ENCODE data around the gene ASF1A.
"Not testable (repeated sequence)": the region's sequence is repeated elsewhere in the genome, so short reads cannot be mapped to it uniquely, and the experiment has no call there.

Gene ASF1A

GRCh38 chr6:118893807-118894424 is at the start of gene ASF1A:
ASF1A (plus strand) TSS chr6:118894152; CDS start chr6:118894414, 262 bp downstream.
- DNase-seq = peak; percentile 93
- no peaks in the 10 kb centered on the region for H3K27me3 Mint-ChIP-seq
- peak; percentile 76 to 82 for ATAC-seq (replicated peaks)
- H3K4me1 Mint-ChIP-seq = peaks cover 31 to 47% of the 10 kb centered on the region in 2 donors
- H3K36me3 Mint-ChIP-seq = peaks cover 9 to 22% of the 10 kb centered on the region in 2 donors
- H3K9me3 Mint-ChIP-seq = no peaks in the 10 kb centered on the region
- peak within 1 kb of the TSS; percentile 90 to 99 for H3K4me3 Mint-ChIP-seq
- H3K27ac Mint-ChIP-seq = peak within 1 kb of the TSS; percentile 98

- Mint-ChIP-seq H3K27ac (no peak overlapping the region), H3K4me1 (peaks cover 17 to 48% of the 10 kb centered on the region in 2 donors), H3K9me3 (no peaks in the 10 kb centered on the region), H3K27me3 (no peaks in the 10 kb centered on the region), H3K4me3 (no peak overlapping the region), H3K36me3 (peaks cover 9 to 21% of the 10 kb centered on the region in 2 donors)
- ATAC-seq (replicated peaks) (no peak), DNase-seq (no peak)
These were observed 49.0 kb upstream of the ASF1A start for GRCh38 chr6:118844915-118845314.

GRCh38 chr6:118853408-118853807 is 40.5 kb upstream of the ASF1A start:
- ATAC-seq (replicated peaks) (no peak), DNase-seq (no peak)
- no peaks in the 10 kb centered on the region for H3K27me3 Mint-ChIP-seq
- H3K4me1 Mint-ChIP-seq = peaks cover 0 to 3% of the 10 kb centered on the region in 2 donors
- no peaks in the 10 kb centered on the region for H3K9me3 Mint-ChIP-seq
- no peak overlapping the region for H3K27ac Mint-ChIP-seq
- H3K36me3 Mint-ChIP-seq = peaks cover 2 to 13% of the 10 kb centered on the region in 2 donors
- no peak overlapping the region for H3K4me3 Mint-ChIP-seq

- Mint-ChIP-seq H3K36me3 (peaks cover 14 to 26% of the 10 kb centered on the region in 2 donors), H3K4me1 (peaks cover 8 to 15% of the 10 kb centered on the region in 2 donors), H3K9me3 (no peaks in the 10 kb centered on the region), H3K4me3 (no peak overlapping the region), H3K27me3 (no peaks in the 10 kb centered on the region), H3K27ac (no peak overlapping the region)
- DNase-seq (no peak), ATAC-seq (replicated peaks) (no peak)
These were observed 37.7 kb upstream of the ASF1A start for GRCh38 chr6:118856301-118856700.

- ATAC-seq (replicated peaks) = peak; percentile 16 to 45
These were observed 34.4 kb upstream of the ASF1A start for GRCh38 chr6:118859517-118860064.

GRCh38 chr6:118860363-118860762 is 33.6 kb upstream of the ASF1A start:
- no peak overlapping the region for H3K4me3 Mint-ChIP-seq
- H3K27me3 Mint-ChIP-seq = no peaks in the 10 kb centered on the region
- peaks cover 27 to 44% of the 10 kb centered on the region in 2 donors for H3K4me1 Mint-ChIP-seq
- ATAC-seq (replicated peaks) = no peak
- no peak for DNase-seq
- peaks cover 24 to 35% of the 10 kb centered on the region in 2 donors for H3K36me3 Mint-ChIP-seq
- peaks cover 3 to 4% of the 10 kb centered on the region in 2 donors for H3K9me3 Mint-ChIP-seq
- no peak overlapping the region for H3K27ac Mint-ChIP-seq

More at GRCh38 chr6:118859517-118860064, 34.4 kb upstream of the ASF1A start:
- DNase-seq = no peak
- Mint-ChIP-seq H3K4me1 (peaks cover 19 to 36% of the 10 kb centered on the region in 2 donors), H3K4me3 (no peak overlapping the region), H3K27me3 (no peaks in the 10 kb centered on the region), H3K27ac (no peak overlapping the region), H3K36me3 (peaks cover 24 to 35% of the 10 kb centered on the region in 2 donors), H3K9me3 (peaks cover 3 to 4% of the 10 kb centered on the region in 2 donors)

- ATAC-seq (replicated peaks) = no peak
- Mint-ChIP-seq H3K36me3 (peaks cover 26 to 35% of the 10 kb centered on the region in 2 donors), H3K9me3 (peaks cover 4% of the 10 kb centered on the region in 2 donors), H3K4me1 (peaks cover 30 to 49% of the 10 kb centered on the region in 2 donors), H3K27ac (no peak overlapping the region), H3K4me3 (no peak overlapping the region), H3K27me3 (no peaks in the 10 kb centered on the region)
- DNase-seq = no peak
These were observed 33.1 kb upstream of the ASF1A start for GRCh38 chr6:118860880-118861279.

GRCh38 chr6:118862443-118862842 is 31.5 kb upstream of the ASF1A start:
- peaks cover 32 to 40% of the 10 kb centered on the region in 2 donors for H3K36me3 Mint-ChIP-seq
- H3K27me3 Mint-ChIP-seq = no peaks in the 10 kb centered on the region
- peaks cover 11 to 13% of the 10 kb centered on the region in 2 donors for H3K9me3 Mint-ChIP-seq
- H3K27ac Mint-ChIP-seq = no peak overlapping the region
- DNase-seq = no peak
- no peak overlapping the region for H3K4me3 Mint-ChIP-seq
- ATAC-seq (replicated peaks) = no peak
- peaks cover 30 to 58% of the 10 kb centered on the region in 2 donors for H3K4me1 Mint-ChIP-seq

GRCh38 chr6:118864341-118865099 is 29.4 kb upstream of the ASF1A start:
- DNase-seq (no peak), ATAC-seq (replicated peaks) (peak; percentile 48 to 55)
- Mint-ChIP-seq H3K9me3 (peaks cover 14 to 17% of the 10 kb centered on the region in 2 donors), H3K4me1 (peaks cover 28 to 55% of the 10 kb centered on the region in 2 donors), H3K27ac (peak overlapping the region; percentile 26), H3K36me3 (peaks cover 41 to 47% of the 10 kb centered on the region in 2 donors), H3K4me3 (peak overlapping the region; percentile 23 to 65), H3K27me3 (no peaks in the 10 kb centered on the region)

- Mint-ChIP-seq H3K36me3 (peaks cover 41 to 49% of the 10 kb centered on the region in 2 donors), H3K9me3 (peaks cover 14 to 20% of the 10 kb centered on the region in 2 donors), H3K27ac (no peak overlapping the region), H3K4me3 (peak overlapping the region in 1 of 2 donors; percentile 23), H3K4me1 (peaks cover 24 to 55% of the 10 kb centered on the region in 2 donors), H3K27me3 (no peaks in the 10 kb centered on the region)
- DNase-seq = no peak
- peak in 1 of 2 donors; percentile 19 for ATAC-seq (replicated peaks)
These were observed 28.9 kb upstream of the ASF1A start for GRCh38 chr6:118865100-118865391.

- H3K27me3 Mint-ChIP-seq = no peaks in the 10 kb centered on the region
These were observed 26.8 kb upstream of the ASF1A start for GRCh38 chr6:118867181-118867580.

GRCh38 chr6:118868901-118869300 is 25.1 kb upstream of the ASF1A start:
- DNase-seq; ATAC-seq (replicated peaks); H3K4me3 Mint-ChIP-seq; H3K27me3 Mint-ChIP-seq; H3K27ac Mint-ChIP-seq: not testable (repeated sequence)
- Mint-ChIP-seq H3K36me3 (peaks cover 29 to 30% of the 10 kb centered on the region in 2 donors), H3K4me1 (peaks cover 23 to 59% of the 10 kb centered on the region in 2 donors), H3K9me3 (peaks cover 10 to 16% of the 10 kb centered on the region in 2 donors)

More at GRCh38 chr6:118867181-118867580, 26.8 kb upstream of the ASF1A start:
- DNase-seq (no peak), ATAC-seq (replicated peaks) (no peak)
- no peak overlapping the region for H3K4me3 Mint-ChIP-seq
- H3K4me1 Mint-ChIP-seq = peaks cover 28 to 69% of the 10 kb centered on the region in 2 donors
- H3K27ac Mint-ChIP-seq = no peak overlapping the region
- H3K36me3 Mint-ChIP-seq = peaks cover 33 to 34% of the 10 kb centered on the region in 2 donors
- H3K9me3 Mint-ChIP-seq = peaks cover 14 to 20% of the 10 kb centered on the region in 2 donors

GRCh38 chr6:118869350-118869749 is 24.6 kb upstream of the ASF1A start:
- H3K4me3 Mint-ChIP-seq = no peak overlapping the region
- peaks cover 10 to 16% of the 10 kb centered on the region in 2 donors for H3K9me3 Mint-ChIP-seq
- peaks cover 29 to 32% of the 10 kb centered on the region in 2 donors for H3K36me3 Mint-ChIP-seq
- H3K27me3 Mint-ChIP-seq = no peaks in the 10 kb centered on the region
- DNase-seq (no peak), ATAC-seq (replicated peaks) (no peak)
- peaks cover 21 to 59% of the 10 kb centered on the region in 2 donors for H3K4me1 Mint-ChIP-seq
- no peak overlapping the region for H3K27ac Mint-ChIP-seq

GRCh38 chr6:118869894-118870589 is 23.9 kb upstream of the ASF1A start:
- Mint-ChIP-seq H3K4me3 (no peak overlapping the region), H3K27me3 (no peaks in the 10 kb centered on the region), H3K4me1 (peaks cover 15 to 55% of the 10 kb centered on the region in 2 donors), H3K36me3 (peaks cover 30 to 33% of the 10 kb centered on the region in 2 donors), H3K27ac (no peak overlapping the region), H3K9me3 (peaks cover 10 to 16% of the 10 kb centered on the region in 2 donors)
- DNase-seq (no peak), ATAC-seq (replicated peaks) (no peak)
